HCT116 (cell line): Measurements from ENCODE around the gene WDR90. TPM values are rescaled to one million over a fixed set of nuclear protein-coding genes. Genes with fewer than 3 reads are reported as not detected.

Experiments used
- ATAC-seq: fragments of 200-7000 bp; cut with Tn5 transposase; 2 replicates; pipeline ENCODE4 v1.9.1; 2020; ENCODE audit warnings: mild to moderate bottlenecking, moderate library complexity
- BruUV-seq: library from RNA; stranded (reverse); fragments of 400-500 nt; replicated peaks from 2 replicates; lab custom pipeline; 2021; lab: Mats Ljungman, UMichigan
- CTCF ChIA-PET: fragments of 300-600 bp; sonication (Branson Sonifier 250); formaldehyde crosslinking; loops from one replicate; lab custom pipeline; 2021; ENCODE audit warnings: antibody characterized with exemption; lab: Charles Lee
- POLR2A ChIA-PET: fragments of 300-600, 350-600 bp; sonication (Branson Sonifier 250); formaldehyde crosslinking; loops from one replicate; lab custom pipeline; 2021; ENCODE audit warnings: antibody characterized with exemption; lab: Charles Lee
- RAD21 ChIA-PET, 2 experiments: fragments of 300-600 bp; sonication (Branson Sonifier 250); formaldehyde crosslinking; loops; one replicate each; lab custom pipeline; 2023; ENCODE audit warnings: low total read pairs in 2 of 2; ENCODE audit not compliant: uncharacterized antibody in 2 of 2, unreplicated experiment in 2 of 2, low non-redundant PET in 1 of 2; lab: Charles Lee
- DNase-seq: peaks from one replicate; pipeline ENCODE4 v3.0.0-alpha.2; 2010; ENCODE audit warnings: low read depth, low spot score
- H2AFZ ChIP-seq: fragments of 200-600 bp; shearing (Covaris generic), sonication (generic); 2 replicates; pipeline ENCODE4 v1.6.1; 2017; ENCODE audit warnings: low read depth, mixed run types, mixed read lengths, antibody characterized with exemption, low read length; ENCODE audit not compliant: poor library complexity, severe bottlenecking
- H3K27ac ChIP-seq: 2 replicates; pipeline ENCODE4 v1.5.1; 2012; ENCODE audit warnings: low read depth, low read length
- H3K27me3 ChIP-seq: fragments of 200-600 bp; sonication (generic); 2 replicates; pipeline ENCODE4 v1.6.1; 2016; ENCODE audit warnings: mixed run types, low read length, mixed read lengths; ENCODE audit not compliant: insufficient read depth
- H3K36me3 ChIP-seq, 2 experiments: fragments of 200-500 bp in 1 of 2; fragments of 200-600 bp in 1 of 2; sonication (Bioruptor generic) in 1 of 2; sonication (generic) in 1 of 2; 2 replicates each; pipeline versions ENCODE4 v1.5.1 to v1.6.1; 2014 to 2016; ENCODE audit warnings: low read length in 2 of 2, inconsistent platforms in 1 of 2, mixed read lengths in 1 of 2, mixed run types in 1 of 2; ENCODE audit not compliant: insufficient read depth in 2 of 2, control insufficient read depth in 1 of 2
- H3K4me1 ChIP-seq, 2 experiments: fragments of 200-600 bp in 1 of 2; sonication (generic) in 1 of 2; 2 replicates each; pipeline versions ENCODE4 v1.5.1 to v1.6.1; 2012 to 2017; ENCODE audit warnings: low read length in 2 of 2, inconsistent platforms in 1 of 2, mild to moderate bottlenecking in 1 of 2, mixed read lengths in 1 of 2, mixed run types in 1 of 2, moderate library complexity in 1 of 2; ENCODE audit not compliant: insufficient read depth in 2 of 2, control insufficient read depth in 1 of 2
- H3K4me2 ChIP-seq: fragments of 200-600 bp; sonication (generic); 2 replicates; pipeline ENCODE4 v1.6.1; 2017; ENCODE audit warnings: mixed run types, low read length, mixed read lengths
- H3K4me3 ChIP-seq, 2 experiments: fragments of 200-600 bp in 1 of 2; sonication (generic) in 1 of 2; replicated peaks in 1 of 2; 2 replicates each; pipeline ENCODE4 v1.5.1; 2011 to 2016; ENCODE audit warnings: low read length in 2 of 2, control low read depth in 1 of 2, low read depth in 1 of 2, mild to moderate bottlenecking in 1 of 2, mixed read lengths in 1 of 2, mixed run types in 1 of 2
- H3K79me2 ChIP-seq: fragments of 200-600 bp; sonication (generic); 2 replicates; pipeline ENCODE4 v1.6.1; 2017; ENCODE audit warnings: mild to moderate bottlenecking, mixed run types, low read length, moderate library complexity, mixed read lengths; ENCODE audit not compliant: insufficient read depth
- H3K9ac ChIP-seq: fragments of 200-600 bp; sonication (generic); 2 replicates; pipeline ENCODE4 v1.6.1; 2016; ENCODE audit warnings: low read length, mixed read lengths
- H3K9me2 ChIP-seq: fragments of 200-600 bp; sonication (generic), shearing (Covaris generic); 2 replicates; pipeline ENCODE4 v1.6.1; 2017; ENCODE audit warnings: mixed run types, mild to moderate bottlenecking, moderate library complexity; ENCODE audit not compliant: insufficient read depth
- H3K9me3 ChIP-seq, 2 experiments: fragments of 200-500 bp in 1 of 2; fragments of 200-600 bp in 1 of 2; sonication (Bioruptor generic) in 1 of 2; sonication (generic) in 1 of 2; 2 replicates each; pipeline ENCODE4 v1.6.1; 2014 to 2017; ENCODE audit warnings: low read length in 2 of 2, mixed read lengths in 2 of 2, inconsistent platforms in 1 of 2, low read depth in 1 of 2, mild to moderate bottlenecking in 1 of 2, mixed run types in 1 of 2, moderate library complexity in 1 of 2; ENCODE audit not compliant: control insufficient read depth in 1 of 2, insufficient read depth in 1 of 2
- H4K20me1 ChIP-seq: fragments of 200-600 bp; sonication (generic), shearing (Covaris generic); 2 replicates; pipeline ENCODE4 v1.6.1; 2017; ENCODE audit warnings: mixed run types, mild to moderate bottlenecking, moderate library complexity; ENCODE audit not compliant: insufficient read depth
- ATF3 ChIP-seq: IDR thresholded peaks from 2 replicates; pipeline ENCODE4 v1.6.1; 2012
- CBX3 ChIP-seq: IDR thresholded peaks from 2 replicates; pipeline ENCODE4 v1.6.1; 2012; ENCODE audit warnings: low read depth
- CEBPB ChIP-seq: IDR thresholded peaks from 2 replicates; pipeline ENCODE4 v1.6.1; 2012; ENCODE audit warnings: low read depth
- CTCF ChIP-seq, 3 experiments: fragments of 200-600 bp in 1 of 3; sonication (generic) in 1 of 3; IDR thresholded peaks in 2 of 3; conservative IDR thresholded peaks in 1 of 3; 2 replicates each; pipeline ENCODE4 v1.5.1; 2012 to 2017; ENCODE audit warnings: low read depth in 2 of 3, low read length in 2 of 3, antibody characterized with exemption in 1 of 3, borderline replicate concordance in 1 of 3, control low read depth in 1 of 3, mild to moderate bottlenecking in 1 of 3, mixed read lengths in 1 of 3, mixed run types in 1 of 3, moderate library complexity in 1 of 3; ENCODE audit not compliant: insufficient read depth in 1 of 3
- EZH2 ChIP-seq: fragments of 200-600 bp; sonication (generic); IDR thresholded peaks from 2 replicates; pipeline ENCODE4 v1.6.1; 2017; ENCODE audit warnings: antibody characterized with exemption, mixed run types
- EZH2phosphoT487 ChIP-seq: fragments of 200-600 bp; IDR thresholded peaks from 2 replicates; pipeline ENCODE4 v1.6.1; 2018; ENCODE audit warnings: antibody characterized with exemption, borderline replicate concordance
- FOSL1 ChIP-seq: IDR thresholded peaks from 2 replicates; pipeline ENCODE4 v1.6.1; 2012; ENCODE audit warnings: low read depth
- JUND ChIP-seq: IDR thresholded peaks from 2 replicates; pipeline ENCODE4 v1.6.1; 2012
- MAX ChIP-seq: IDR thresholded peaks from 2 replicates; pipeline ENCODE4 v1.6.1; 2012
- POLR2A ChIP-seq: IDR thresholded peaks from 2 replicates; pipeline ENCODE4 v1.7.0; 2011; ENCODE audit warnings: borderline replicate concordance; ENCODE audit not compliant: insufficient read depth, insufficient read length; ENCODE audit errors: extremely low read depth
- REST ChIP-seq: IDR thresholded peaks from 2 replicates; pipeline ENCODE4 v1.6.1; 2012; ENCODE audit warnings: low read depth
- SIN3A ChIP-seq: IDR thresholded peaks from 2 replicates; pipeline ENCODE4 v1.6.1; 2012; ENCODE audit warnings: low read depth
- SP1 ChIP-seq: IDR thresholded peaks from 2 replicates; pipeline ENCODE4 v1.6.1; 2012; ENCODE audit warnings: low read depth
- SRF ChIP-seq: IDR thresholded peaks from 2 replicates; pipeline ENCODE4 v1.6.1; 2012; ENCODE audit warnings: low read depth
- TCF7L2 ChIP-seq: IDR thresholded peaks from 2 replicates; pipeline ENCODE4 v1.7.0; 2011; ENCODE audit warnings: borderline replicate concordance, inconsistent platforms; ENCODE audit not compliant: insufficient read depth, insufficient read length; ENCODE audit errors: extremely low read depth
- YY1 ChIP-seq: IDR thresholded peaks from 2 replicates; pipeline ENCODE4 v1.6.1; 2011; ENCODE audit warnings: low read length, low read depth, moderate library complexity, mild to moderate bottlenecking; ENCODE audit not compliant: insufficient replicate concordance; ENCODE audit errors: extremely low read depth
- ZBTB33 ChIP-seq: IDR thresholded peaks from 2 replicates; pipeline ENCODE4 v1.6.1; 2011; ENCODE audit warnings: mild to moderate bottlenecking, low read length, moderate library complexity; ENCODE audit not compliant: insufficient replicate concordance; ENCODE audit errors: extremely low read depth
- ZFX ChIP-seq: fragments of 450-650 bp; IDR thresholded peaks from 2 replicates; pipeline ENCODE4 v1.6.1; 2017
- ZNF274 ChIP-seq: fragments of 200-500 bp; sonication (Bioruptor generic); IDR thresholded peaks from 2 replicates; pipeline ENCODE4 v1.6.1; 2014; ENCODE audit warnings: mild to moderate bottlenecking, low read depth, low read length, inconsistent platforms
- intact Hi-C: fragments of 100-400 bp; cut with micrococcal nuclease; formaldehyde crosslinking; loops from 2 replicates; pipeline ENCODE4 v1.10.0; 2022
- total RNA-seq: library from RNA; stranded (reverse); gene quantifications from one replicate; pipeline ENCODE4 v1.2.1, GENCODE V29; 2021; ENCODE audit not compliant: unreplicated experiment

Gene WDR90
- total RNA-seq, 1 experiment from 2014 or later = 73.7 TPM

- no peaks in the 10 kb centered on the region for H3K27me3 ChIP-seq
- no TSS peak for BruUV-seq
- ChIA-PET CTCF (no interaction called here), POLR2A (no interaction called here), RAD21 (no interaction called here)
- no peaks in the 10 kb centered on the region for H3K9me3 ChIP-seq
- DNase-seq (no peak), ATAC-seq (no peak)
- peaks cover 5% of the 10 kb centered on the region for H3K79me2 ChIP-seq
- H3K9ac ChIP-seq = no peak overlapping the region
- H4K20me1 ChIP-seq = no peaks in the 10 kb centered on the region
- no peak for TF ChIP-seq ATF3
- TF ChIP-seq YY1 = no peak
- TF ChIP-seq CTCF (IDR thresholded peaks at IDR 0.05 in 2 of 3, conservative IDR thresholded peaks at IDR 0.05 in 1 of 3; ENCODE audit: borderline replicate concordance in 1 of 3, insufficient read depth in 1 of 3, low read depth in 2 of 3, low read length in 2 of 3) = no peak
- TF ChIP-seq CBX3 = no peak
- no peak for TF ChIP-seq FOSL1
- TF ChIP-seq TCF7L2 = no peak
- no peak for TF ChIP-seq SP1
- TF ChIP-seq EZH2 = no peak
- TF ChIP-seq POLR2A = no peak
- TF ChIP-seq SIN3A = no peak
- no peak for TF ChIP-seq ZNF274
- no peak for TF ChIP-seq EZH2phosphoT487
- TF ChIP-seq SRF = no peak
- no peak for TF ChIP-seq REST
- no peak for TF ChIP-seq JUND
- no peak for TF ChIP-seq MAX
- TF ChIP-seq CEBPB = no peak
- TF ChIP-seq ZBTB33 = no peak
- TF ChIP-seq ZFX = no peak
- no peak overlapping the region for H3K4me3 ChIP-seq
- peaks cover 0 to 12% of the 10 kb centered on the region in 2 experiments; a peak in 2 of 4 replicates for H3K4me1 ChIP-seq
- H3K4me2 ChIP-seq = no peak overlapping the region
- H3K36me3 ChIP-seq = peaks cover 0 to 5% of the 10 kb centered on the region in 2 experiments; a peak in 2 of 4 replicates
- H3K27ac ChIP-seq = no peak overlapping the region
- H2AFZ ChIP-seq = no peak overlapping the region
- intact Hi-C loops = no loop called here
- H3K9me2 ChIP-seq = no peaks in the 10 kb centered on the region
Observed at GRCh38 chr16:675884-676564, 26.9 kb downstream of the WDR90 start.
